ENCODE results near the gene ADCY5.

Gene ADCY5

GRCh38 chr3:123330441-123330991, 118.4 kb downstream of the ADCY5 start:
- no peak for DNase-seq (ENCODE audit: low read depth in 4 of 4, low spot score in 1 of 4)

- DNase-seq (ENCODE audit: low read depth in 4 of 4, low spot score in 1 of 4) = no peak
These were observed 119.1 kb downstream of the ADCY5 start for GRCh38 chr3:123329636-123330340.

GRCh38 chr3:123328851-123329635, 119.8 kb downstream of the ADCY5 start:
- peak; percentile 50 to 62 (median 60) for DNase-seq (ENCODE audit: low read depth in 4 of 4, low spot score in 1 of 4)

- no peak for DNase-seq (ENCODE audit: low read depth in 4 of 4, low spot score in 1 of 4)
These were observed 120.7 kb downstream of the ADCY5 start for GRCh38 chr3:123327956-123328850.

GRCh38 chr3:123327480-123327879, 121.4 kb downstream of the ADCY5 start:
- DNase-seq (ENCODE audit: low read depth in 4 of 4, low spot score in 1 of 4) = no peak

GRCh38 chr3:123326531-123326930, 122.4 kb downstream of the ADCY5 start:
- DNase-seq (ENCODE audit: low read depth in 4 of 4, low spot score in 1 of 4) = no peak

GRCh38 chr3:123325766-123326256, 123.1 kb downstream of the ADCY5 start:
- DNase-seq (ENCODE audit: low read depth in 4 of 4, low spot score in 1 of 4) = no peak

- no peak for DNase-seq (ENCODE audit: low read depth in 4 of 4, low spot score in 1 of 4)
These were observed 123.8 kb downstream of the ADCY5 start for GRCh38 chr3:123324880-123325765.

GRCh38 chr3:123323781-123324180, 125.1 kb downstream of the ADCY5 start:
- no peak for DNase-seq (ENCODE audit: low read depth in 4 of 4, low spot score in 1 of 4)

GRCh38 chr3:123322866-123323265, 126.0 kb downstream of the ADCY5 start:
- DNase-seq (ENCODE audit: low read depth in 4 of 4, low spot score in 1 of 4) = no peak

GRCh38 chr3:123321806-123322205, 127.1 kb downstream of the ADCY5 start:
- DNase-seq (ENCODE audit: low read depth in 4 of 4, low spot score in 1 of 4) = no peak

GRCh38 chr3:123320221-123320620, 128.7 kb downstream of the ADCY5 start:
- no peak for DNase-seq (ENCODE audit: low read depth in 4 of 4, low spot score in 1 of 4)

GRCh38 chr3:123319760-123320159, 129.1 kb downstream of the ADCY5 start:
- no peak for DNase-seq (ENCODE audit: low read depth in 4 of 4, low spot score in 1 of 4)

GRCh38 chr3:123318374-123318773, 130.5 kb downstream of the ADCY5 start:
- DNase-seq (ENCODE audit: low read depth in 4 of 4, low spot score in 1 of 4) = no peak

- DNase-seq (ENCODE audit: low read depth in 4 of 4, low spot score in 1 of 4) = no peak
These were observed 131.2 kb downstream of the ADCY5 start for GRCh38 chr3:123317716-123318115.

- DNase-seq (ENCODE audit: low read depth in 4 of 4, low spot score in 1 of 4) = no peak
These were observed 133.7 kb downstream of the ADCY5 start for GRCh38 chr3:123315271-123315595.

GRCh38 chr3:123314359-123315270, 134.3 kb downstream of the ADCY5 start:
- DNase-seq (ENCODE audit: low read depth in 4 of 4, low spot score in 1 of 4) = no peak

- no peak for DNase-seq (ENCODE audit: low read depth in 4 of 4, low spot score in 1 of 4)
These were observed 135.0 kb downstream of the ADCY5 start for GRCh38 chr3:123313889-123314288.

Measured in stimulated activated CD4-positive, alpha-beta T cell treated with anti-CD3 and anti-CD28 coated beads, Interleukin-1b, Interleukin-23, amount 100 ng/mL, for 24 hours (primary cell).